ENCODE results near the gene GRM7. TPM values are rescaled to one million over a fixed set of nuclear protein-coding genes. Genes with fewer than 3 reads are reported as not detected.

GRM7 gene
- total and polyA plus RNA-seq, 2 donors (not counting 1 experiment from before 2014, with no cell fraction given): not detected

GRCh38 chr3:7433073-7433472, 572.2 kb downstream of the GRM7 start:
- Histone ChIP-seq H3K27me3 (replicated peaks in 1 of 4; ENCODE audit: control extremely low read depth in 1 of 4, control insufficient read depth in 3 of 4, insufficient read depth in 4 of 4, low read length in 3 of 4) (no peaks in the 10 kb centered on the region), H3K4me2 (replicated peaks; ENCODE audit: low read depth, low read length, poor library complexity, severe bottlenecking) (no peak overlapping the region), H3K9ac (ENCODE audit: low read length) (no peak overlapping the region), H3K27ac (ENCODE audit: low read length in 2 of 2) (no peak overlapping the region), H3K79me2 (ENCODE audit: control insufficient read depth, insufficient read depth, low read length) (no peaks in the 10 kb centered on the region), H3K4me1 (ENCODE audit: control insufficient read depth in 2 of 2, insufficient read depth in 2 of 2, low read length in 2 of 2) (no peaks in the 10 kb centered on the region), H3K4me3 (ENCODE audit: control extremely low read depth in 1 of 5, extremely low read depth in 1 of 5, insufficient read depth in 1 of 5, low read depth in 2 of 5, low read length in 4 of 5) (no peak overlapping the region), H4K20me1 (ENCODE audit: control insufficient read depth, insufficient read depth, low read length, poor library complexity, severe bottlenecking) (no peaks in the 10 kb centered on the region), H3K36me3 (replicated peaks in 1 of 2; ENCODE audit: control extremely low read depth in 1 of 2, control insufficient read depth in 1 of 2, extremely low read depth in 1 of 2, insufficient read depth in 2 of 2, low read length in 1 of 2) (no peaks in the 10 kb centered on the region), H2AFZ (ENCODE audit: insufficient read depth, low read depth, low read length, poor library complexity, severe bottlenecking) (no peak overlapping the region), H3K9me3 (ENCODE audit: control extremely low read depth in 1 of 3, control insufficient read depth in 2 of 3, insufficient read depth in 1 of 3, low read length in 2 of 3) (peaks cover 3 to 4% (median 4%) of the 10 kb centered on the region in 3 donors)
- Mint-ChIP-seq H3K4me3 (no peak overlapping the region), H3K27ac (no peak overlapping the region), H3K4me1 (no peaks in the 10 kb centered on the region), H3K27me3 (no peaks in the 10 kb centered on the region), H3K9me3 (ENCODE audit: insufficient read depth) (peaks cover 8% of the 10 kb centered on the region)
- ChIA-PET CTCF (no interaction called here), POLR2A (no interaction called here)
- 100% methylated on average over 2 of the region's 2 CpGs for WGBS (ENCODE audit: insufficient coverage)
- DNase-seq (no peak), ATAC-seq (ENCODE audit: low read depth) (no peak)
- intact Hi-C loops (cut with micrococcal nuclease): no loop called here
- TF ChIP-seq EZH2 (IDR thresholded peaks at IDR 0.05; ENCODE audit: borderline replicate concordance, insufficient read depth, low read depth, low read length, poor library complexity, severe bottlenecking): no peak
- no peak for TF ChIP-seq CTCF (IDR thresholded peaks at IDR 0.05)

GRCh38 chr3:7436542-7436941, 575.6 kb downstream of the GRM7 start:
- CTCF ChIA-PET: no interaction called here
- intact Hi-C loops (cut with micrococcal nuclease): no loop called here

More at GRCh38 chr3:7436542-7436941, 575.6 kb downstream of the GRM7 start:
- POLR2A ChIA-PET: no interaction called here
- peaks cover 7% of the 10 kb centered on the region for H3K9me3 Mint-ChIP-seq (ENCODE audit: insufficient read depth)
- no peak overlapping the region for H3K4me3 Mint-ChIP-seq
- Histone ChIP-seq H3K4me3 (ENCODE audit: control extremely low read depth in 1 of 5, extremely low read depth in 1 of 5, insufficient read depth in 1 of 5, low read depth in 2 of 5, low read length in 4 of 5) (no peak overlapping the region), H3K27me3 (replicated peaks in 1 of 4; ENCODE audit: control extremely low read depth in 1 of 4, control insufficient read depth in 3 of 4, insufficient read depth in 4 of 4, low read length in 3 of 4) (no peaks in the 10 kb centered on the region), H3K4me2 (replicated peaks; ENCODE audit: low read depth, low read length, poor library complexity, severe bottlenecking) (no peak overlapping the region), H3K9ac (ENCODE audit: low read length) (no peak overlapping the region), H3K79me2 (ENCODE audit: control insufficient read depth, insufficient read depth, low read length) (no peaks in the 10 kb centered on the region), H3K4me1 (ENCODE audit: control insufficient read depth in 2 of 2, insufficient read depth in 2 of 2, low read length in 2 of 2) (no peaks in the 10 kb centered on the region), H4K20me1 (ENCODE audit: control insufficient read depth, insufficient read depth, low read length, poor library complexity, severe bottlenecking) (no peaks in the 10 kb centered on the region), H3K9me3 (ENCODE audit: control extremely low read depth in 1 of 3, control insufficient read depth in 2 of 3, insufficient read depth in 1 of 3, low read length in 2 of 3) (peaks cover 3 to 4% (median 4%) of the 10 kb centered on the region in 3 donors), H2AFZ (ENCODE audit: insufficient read depth, low read depth, low read length, poor library complexity, severe bottlenecking) (no peak overlapping the region), H3K27ac (ENCODE audit: low read length in 2 of 2) (no peak overlapping the region), H3K36me3 (replicated peaks in 1 of 2; ENCODE audit: control extremely low read depth in 1 of 2, control insufficient read depth in 1 of 2, extremely low read depth in 1 of 2, insufficient read depth in 2 of 2, low read length in 1 of 2) (no peaks in the 10 kb centered on the region)
- TF ChIP-seq EZH2 (IDR thresholded peaks at IDR 0.05; ENCODE audit: borderline replicate concordance, insufficient read depth, low read depth, low read length, poor library complexity, severe bottlenecking) (no peak), CTCF (IDR thresholded peaks at IDR 0.05) (no peak)
- no peak for ATAC-seq (ENCODE audit: low read depth)
- no peaks in the 10 kb centered on the region for H3K27me3 Mint-ChIP-seq
- no CpG with 5 or more reads among the region's 1 CpG for WGBS (ENCODE audit: insufficient coverage)
- no peak for DNase-seq
- H3K4me1 Mint-ChIP-seq: no peaks in the 10 kb centered on the region
- no peak overlapping the region for H3K27ac Mint-ChIP-seq
